Activated naive CD4-positive, alpha-beta T cell treated with anti-CD3 and anti-CD28 coated beads, Interleukin-2, amount 50 U/mL, for 72 hours (primary cell): ENCODE results near the gene UTF1. TPM values are rescaled to one million over a fixed set of nuclear protein-coding genes. Genes with fewer than 3 reads are reported as not detected.

Source experiments
- ATAC-seq, 2 donors: fragments of 150-1000 bp; cut with Tn5 transposase; 2 replicates each; pipeline ENCODE4 v1.10.0; 2021; ENCODE audit warnings: mild to moderate bottlenecking in 2 of 2, moderate library complexity in 2 of 2
- DNase-seq, 2 donors: peaks; one replicate each; pipeline ENCODE4 v3.0.0; 2021 to 2022; ENCODE audit warnings: low spot score in 2 of 2
- H3K27ac Mint-ChIP-seq, 2 donors: one replicate each; pipeline ENCODE4 v1.8.0; 2022; ENCODE audit warnings: mild to moderate bottlenecking in 2 of 2, mixed read lengths in 2 of 2
- H3K36me3 Mint-ChIP-seq, 2 donors: one replicate each; pipeline ENCODE4 v1.8.0; 2022; ENCODE audit warnings: mixed read lengths in 2 of 2
- H3K9me3 Mint-ChIP-seq, 2 donors: one replicate each; pipeline ENCODE4 v1.8.0; 2022; ENCODE audit warnings: mixed read lengths in 2 of 2
- total RNA-seq, 2 donors: library from RNA; stranded (reverse); gene quantifications; one replicate each; pipeline ENCODE4 v1.2.3, GENCODE V29; 2022

The UTF1 gene
- total RNA-seq, 2 donors from 2014 or later: not detected

DNA sequence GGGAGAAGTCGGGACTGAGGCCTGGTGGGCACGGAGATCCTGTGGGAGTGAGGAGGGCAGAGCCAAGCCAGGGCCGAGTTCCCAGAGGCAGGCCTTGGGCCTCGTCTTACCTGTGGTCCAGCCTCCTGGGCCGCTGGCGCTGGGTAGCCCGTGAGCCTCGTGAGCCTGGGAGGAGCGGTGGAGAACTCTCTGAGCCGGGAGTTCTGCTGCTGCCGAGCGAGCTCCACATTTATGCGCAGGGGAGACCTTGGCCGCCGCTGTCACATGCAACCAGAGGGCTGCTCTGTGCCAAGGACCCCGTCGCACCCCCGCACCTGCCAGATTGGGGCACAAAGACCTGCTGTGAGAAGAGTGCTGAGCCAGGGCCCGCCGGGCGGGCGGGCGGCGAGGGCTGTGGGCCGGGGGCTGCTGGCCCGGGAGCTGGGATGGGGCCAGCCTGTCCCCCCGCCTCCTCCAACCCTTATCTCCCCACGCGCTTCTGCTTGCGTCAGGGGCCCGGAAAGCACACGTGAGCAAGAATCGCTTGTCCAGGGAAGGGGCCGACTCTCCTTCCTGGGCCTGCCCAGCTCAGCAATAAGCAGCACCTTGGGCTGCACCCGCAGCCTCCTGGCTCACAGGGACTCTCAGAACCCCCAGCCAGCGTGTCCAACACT lies 17.8 kb downstream of the UTF1 start:
- no peak overlapping the region for H3K27ac Mint-ChIP-seq
- H3K9me3 Mint-ChIP-seq: no peaks in the 10 kb centered on the region
- DNase-seq: no peak
- no peaks in the 10 kb centered on the region for H3K36me3 Mint-ChIP-seq
- no peak for ATAC-seq

DNA sequence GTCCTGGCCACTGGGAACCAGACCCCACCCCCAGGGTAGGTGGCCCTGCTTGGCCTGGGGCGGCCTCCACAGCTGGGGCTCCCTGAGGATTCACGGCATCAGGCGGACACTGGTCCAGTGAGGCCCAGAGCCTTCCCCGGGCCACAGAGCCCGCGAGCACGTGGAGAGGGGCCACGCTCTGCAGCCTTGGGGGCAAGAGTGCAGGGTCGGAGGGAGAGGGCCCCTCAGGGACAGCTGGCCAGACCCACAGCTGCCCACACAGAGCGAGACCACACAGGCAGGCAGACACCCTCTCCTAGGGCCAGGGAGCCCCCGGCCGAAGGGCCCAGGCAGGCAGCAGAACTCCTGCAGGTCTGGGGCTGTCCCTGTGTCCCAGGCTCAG lies 18.3 kb downstream of the UTF1 start:
- no peaks in the 10 kb centered on the region for H3K9me3 Mint-ChIP-seq
- H3K27ac Mint-ChIP-seq: no peak overlapping the region
- DNase-seq: no peak
- no peaks in the 10 kb centered on the region for H3K36me3 Mint-ChIP-seq
- no peak for ATAC-seq

DNA sequence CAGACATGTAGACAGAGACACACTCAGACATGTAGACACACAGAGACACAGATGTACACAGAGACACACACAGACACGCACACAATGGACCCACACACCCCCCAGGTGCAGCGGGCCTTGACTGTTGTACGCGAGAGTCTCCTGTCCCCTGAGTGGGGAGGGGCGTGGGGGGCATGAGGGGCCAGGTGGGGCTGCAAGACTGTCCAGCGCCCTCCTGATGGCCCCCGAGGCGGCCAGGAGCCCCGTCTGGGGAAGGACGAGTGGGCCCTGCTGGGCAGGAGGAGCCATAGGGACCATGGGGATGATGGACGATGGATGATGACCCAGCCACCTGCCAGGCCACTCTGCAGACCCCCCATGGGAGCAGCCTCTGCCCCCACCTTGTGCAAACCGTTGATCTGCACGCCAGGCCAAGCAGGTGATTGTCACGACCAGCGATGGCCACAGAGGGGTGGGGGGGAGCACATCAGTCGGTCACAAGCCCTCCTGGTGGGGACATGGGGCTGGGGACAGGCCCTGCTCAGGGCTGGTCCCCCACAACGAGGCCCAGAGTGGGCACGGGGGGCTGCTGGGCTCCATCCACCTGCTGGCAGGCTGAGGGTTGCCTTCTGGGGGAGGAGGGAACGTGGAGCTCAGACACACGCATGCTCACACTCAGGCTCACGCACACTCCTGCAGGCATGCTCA lies 19.2 kb downstream of the UTF1 start:
- Mint-ChIP-seq H3K9me3 (no peaks in the 10 kb centered on the region), H3K27ac (no peak overlapping the region), H3K36me3 (no peaks in the 10 kb centered on the region)
- no peak for DNase-seq
- ATAC-seq: no peak

DNA sequence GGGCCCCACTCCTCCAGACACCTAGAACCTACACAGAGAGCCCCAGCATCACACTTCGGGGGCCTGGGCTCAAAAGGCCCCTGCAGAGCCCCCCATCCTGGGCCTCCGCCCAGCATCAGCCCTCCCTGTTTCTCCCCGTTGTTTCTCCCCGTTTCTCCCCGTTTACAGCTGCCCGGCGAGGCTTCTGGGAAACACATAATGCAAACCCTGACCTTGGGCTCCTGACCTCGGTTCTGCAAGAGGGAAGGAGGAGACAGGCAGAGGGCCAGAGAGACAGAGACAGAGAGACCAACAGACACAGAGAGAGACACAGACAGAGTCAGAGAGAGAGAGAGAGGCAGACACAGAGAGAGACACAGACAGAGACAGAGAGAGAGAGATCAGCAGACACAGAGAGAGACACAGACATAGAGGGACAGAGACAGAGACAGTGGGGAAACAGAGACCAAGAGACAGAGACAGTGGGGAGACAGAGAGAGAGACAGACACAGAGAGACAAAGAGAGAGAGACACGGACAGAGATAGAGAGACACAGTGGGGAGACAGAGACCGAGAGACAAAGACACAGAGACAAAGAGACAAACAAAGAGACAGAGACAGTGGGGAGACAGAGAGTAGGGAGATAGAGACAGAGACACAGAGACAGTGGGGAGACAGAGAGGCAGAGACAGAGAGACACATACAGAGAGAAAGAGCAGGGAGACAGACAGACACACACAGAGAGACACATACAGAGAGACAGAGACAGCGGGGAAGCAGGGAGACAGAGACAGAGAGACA lies 20.1 kb downstream of the UTF1 start:
- DNase-seq: no peak
- H3K9me3 Mint-ChIP-seq: no peaks in the 10 kb centered on the region
- ATAC-seq: no peak
- H3K36me3 Mint-ChIP-seq: no peaks in the 10 kb centered on the region
- H3K27ac Mint-ChIP-seq: peak overlapping the region; percentile 34 to 75

DNA sequence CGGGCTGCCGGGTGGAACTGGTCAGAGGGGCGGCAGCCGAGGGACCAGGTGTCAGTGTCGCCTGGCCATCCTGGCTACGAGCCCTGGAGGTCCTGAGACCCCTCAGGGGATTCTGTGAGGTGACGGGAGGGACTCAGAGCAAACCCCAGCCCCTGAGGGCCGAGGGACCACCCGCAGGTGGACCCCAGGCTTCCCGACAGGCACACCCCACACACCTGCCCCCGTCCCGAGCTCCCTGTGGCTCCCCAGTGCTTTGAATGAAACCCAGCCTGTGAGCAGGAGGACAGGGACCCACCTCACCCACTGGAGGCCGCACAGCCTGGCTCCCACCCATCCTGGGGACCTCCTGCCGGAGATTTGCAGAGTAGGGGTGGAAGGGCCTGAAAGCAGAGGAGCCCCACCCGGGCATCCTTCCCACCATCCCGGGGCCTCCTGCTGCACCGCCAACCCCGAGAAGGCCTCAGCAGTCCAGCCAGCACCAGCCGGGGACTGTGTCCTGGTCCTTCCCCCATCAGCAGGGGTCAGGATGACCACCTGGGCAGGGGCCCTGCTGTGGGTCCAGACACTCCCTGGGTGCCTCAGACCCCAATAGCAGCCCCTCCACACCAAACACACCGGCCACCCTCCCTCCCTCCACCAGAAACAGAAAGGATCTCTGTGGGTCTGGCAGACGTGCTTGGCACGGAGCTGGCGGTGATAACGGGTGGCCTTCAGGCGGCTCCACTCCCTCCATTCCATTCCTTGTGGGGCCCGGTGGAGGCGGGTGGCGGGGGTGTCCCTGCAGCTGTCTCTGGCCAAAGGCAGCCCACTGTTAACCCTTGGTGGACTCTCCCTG lies 21.6 kb downstream of the UTF1 start:
- H3K9me3 Mint-ChIP-seq: no peaks in the 10 kb centered on the region
- DNase-seq: no peak
- no peak for ATAC-seq
- no peak overlapping the region for H3K27ac Mint-ChIP-seq
- H3K36me3 Mint-ChIP-seq: no peaks in the 10 kb centered on the region

DNA sequence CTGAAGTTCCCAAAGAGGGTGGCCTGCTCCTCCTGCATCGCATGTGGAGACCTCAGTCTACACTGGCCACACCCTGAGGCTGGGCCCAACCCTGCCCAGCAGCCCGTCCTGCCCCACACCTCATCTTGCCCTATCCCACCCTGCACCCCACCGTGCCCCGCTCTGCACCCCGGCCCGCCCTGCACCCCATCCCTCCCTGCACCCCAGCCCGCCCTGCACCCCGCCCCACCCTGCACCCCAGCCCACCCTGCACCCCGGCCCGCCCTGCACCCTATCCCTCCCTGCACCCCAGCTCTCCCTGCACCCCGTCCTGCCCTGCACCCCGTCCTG lies 22.2 kb downstream of the UTF1 start:
- no peaks in the 10 kb centered on the region for H3K9me3 Mint-ChIP-seq
- DNase-seq (no peak), ATAC-seq (no peak)
- H3K27ac Mint-ChIP-seq: no peak overlapping the region
- no peaks in the 10 kb centered on the region for H3K36me3 Mint-ChIP-seq

DNA sequence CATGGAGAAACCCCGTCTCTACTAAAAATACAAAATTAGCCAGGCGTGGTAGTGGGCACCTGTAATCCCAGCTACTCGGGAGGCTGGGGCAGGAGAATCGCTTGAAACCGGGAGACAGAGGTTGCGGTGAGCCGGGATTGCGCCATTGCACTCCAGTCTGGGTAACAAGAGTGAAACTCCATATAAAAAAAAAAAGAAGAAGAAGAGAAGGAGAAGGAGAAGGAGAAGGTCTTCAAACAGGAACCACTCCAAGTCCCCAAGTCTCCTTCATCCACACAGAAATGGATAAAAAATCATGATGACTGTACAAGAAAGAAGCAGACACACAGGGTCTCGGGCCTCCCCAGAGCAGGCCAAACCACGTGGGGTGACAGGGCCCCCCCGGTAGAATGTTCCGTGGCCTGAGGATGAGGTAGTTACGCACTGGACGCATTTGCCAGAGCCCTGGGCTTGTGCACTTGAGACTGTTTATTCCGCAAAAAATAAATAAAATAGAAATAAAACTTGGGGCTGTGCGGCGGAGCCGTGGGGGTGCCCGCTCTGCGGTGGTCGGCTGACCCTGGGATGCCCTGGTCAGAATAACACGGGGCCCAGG lies 23.4 kb downstream of the UTF1 start:
- Mint-ChIP-seq H3K36me3 (no peaks in the 10 kb centered on the region), H3K27ac (no peak overlapping the region), H3K9me3 (no peaks in the 10 kb centered on the region)
- ATAC-seq (no peak), DNase-seq (no peak)

DNA sequence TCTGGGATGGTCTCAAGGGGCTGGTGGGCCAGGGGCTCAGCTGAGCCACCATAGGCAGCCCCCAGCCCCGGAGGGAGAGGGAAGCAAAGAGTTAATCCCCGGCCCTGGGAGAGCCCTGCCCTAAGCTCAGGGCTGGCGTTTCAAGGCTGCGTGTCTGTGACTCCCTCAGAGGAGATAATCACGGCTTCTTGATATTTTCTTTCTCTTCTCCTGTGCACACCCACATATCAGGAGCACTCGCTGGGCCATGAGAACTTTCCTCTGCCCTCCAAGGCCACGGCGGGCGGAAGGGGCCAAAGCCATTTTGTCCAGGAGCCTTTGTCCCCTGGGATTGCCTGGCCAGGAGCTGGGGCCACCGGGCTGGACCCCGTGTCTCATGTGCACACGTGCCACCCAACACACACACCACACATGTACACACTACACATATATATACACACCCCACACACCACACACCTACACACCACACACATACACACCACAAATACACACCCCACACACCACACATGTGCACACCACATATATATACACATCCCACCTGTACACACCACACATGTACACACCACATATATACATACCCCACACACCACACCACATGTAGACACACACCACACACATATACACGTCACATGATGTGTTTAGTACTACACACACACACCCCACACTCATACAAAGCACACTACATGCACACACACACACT lies 24.6 kb downstream of the UTF1 start:
- H3K36me3 Mint-ChIP-seq: no peaks in the 10 kb centered on the region
- no peaks in the 10 kb centered on the region for H3K9me3 Mint-ChIP-seq
- peak overlapping the region in 1 of 2 donors; percentile 0 for H3K27ac Mint-ChIP-seq
- no peak for DNase-seq
- ATAC-seq: no peak

DNA sequence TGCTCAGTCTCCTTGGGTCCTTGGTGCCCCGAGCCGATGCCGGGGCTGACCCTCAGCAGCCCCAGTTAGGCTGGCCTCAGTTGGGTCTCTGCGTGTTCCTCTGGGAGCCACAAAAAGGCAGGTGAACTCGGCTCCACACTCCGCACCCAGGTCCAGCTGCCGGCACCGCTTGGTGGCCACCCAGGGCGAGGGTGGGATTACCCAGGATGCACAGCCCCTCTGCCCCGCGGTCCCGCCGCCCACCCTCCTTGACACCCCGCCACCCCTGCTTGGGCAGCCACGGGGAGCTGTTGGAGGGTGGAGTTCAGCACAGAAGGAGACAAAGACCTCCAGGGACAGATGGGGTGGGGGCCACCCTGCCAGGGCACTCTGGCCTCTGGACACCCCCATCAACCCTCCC lies 25.3 kb downstream of the UTF1 start:
- DNase-seq (no peak), ATAC-seq (no peak)
- Mint-ChIP-seq H3K27ac (no peak overlapping the region), H3K36me3 (no peaks in the 10 kb centered on the region), H3K9me3 (no peaks in the 10 kb centered on the region)

DNA sequence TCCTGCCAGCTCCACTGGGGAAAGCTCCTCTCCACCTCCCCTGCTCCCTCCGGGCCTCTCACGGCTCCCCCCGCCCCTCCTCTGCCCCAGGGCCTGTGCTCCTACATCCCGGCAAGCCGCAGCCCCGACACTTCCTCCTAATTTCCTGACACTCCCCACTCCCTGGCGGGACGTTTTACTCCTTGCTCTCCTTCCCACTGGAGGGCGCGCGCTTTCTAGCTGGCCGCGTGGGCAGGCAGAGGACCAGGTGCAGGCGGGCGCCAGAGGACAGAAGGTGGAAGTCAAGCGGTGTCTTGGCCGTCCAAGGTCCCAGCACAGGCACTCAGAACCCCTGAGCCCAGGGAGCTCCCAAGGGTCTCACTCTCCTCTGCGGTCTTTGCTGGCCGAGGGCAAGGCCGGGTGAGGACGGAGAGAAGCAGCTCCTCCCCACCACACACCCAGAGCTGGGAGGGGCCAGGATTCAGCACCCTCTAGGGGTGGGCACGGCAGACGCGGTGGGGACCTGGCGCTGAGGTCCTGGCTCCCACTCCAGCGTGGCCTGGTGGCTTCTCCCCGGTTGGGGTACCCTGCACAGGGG lies 27.6 kb downstream of the UTF1 start:
- ATAC-seq (no peak), DNase-seq (no peak)
- Mint-ChIP-seq H3K36me3 (no peaks in the 10 kb centered on the region), H3K27ac (peak overlapping the region; percentile 82 to 90), H3K9me3 (no peaks in the 10 kb centered on the region)

DNA sequence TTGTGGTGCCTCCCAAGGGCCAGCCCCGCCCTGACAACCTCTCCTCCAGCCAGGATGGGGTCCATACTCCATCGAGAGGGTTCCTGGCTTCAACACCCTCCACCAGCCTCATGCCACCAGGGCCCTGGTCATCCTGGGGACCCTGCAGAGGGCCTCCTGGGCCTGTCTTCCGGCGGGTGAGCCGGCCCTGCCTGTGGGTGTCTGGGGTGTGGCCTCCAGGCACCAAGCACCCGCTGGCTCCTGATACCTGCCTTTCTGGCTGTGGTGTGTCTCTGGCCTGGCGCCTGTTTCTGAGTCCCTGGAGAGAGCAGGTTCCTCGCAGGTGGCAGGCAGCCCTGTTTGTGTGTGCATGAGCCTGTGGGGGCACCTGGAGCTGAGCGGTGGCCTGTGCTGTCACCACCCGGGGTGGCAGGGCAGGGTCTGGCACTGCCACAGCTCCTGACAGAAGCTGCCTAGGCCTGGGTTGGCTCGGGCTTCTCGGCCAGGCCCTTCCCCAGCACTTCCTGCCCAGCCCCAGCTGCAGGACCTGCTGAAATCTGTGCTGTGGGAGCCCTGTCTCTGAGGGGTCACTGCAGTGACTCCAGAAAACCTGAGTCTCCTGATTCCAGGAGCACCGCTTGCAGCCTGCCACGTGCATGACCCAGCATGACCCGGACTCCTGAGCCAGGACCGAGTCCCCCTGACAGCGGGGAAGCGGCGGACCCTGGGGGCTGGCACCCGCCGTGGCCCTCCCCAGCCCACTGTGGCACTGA lies 28.2 kb downstream of the UTF1 start:
- no peaks in the 10 kb centered on the region for H3K36me3 Mint-ChIP-seq
- DNase-seq (peak; percentile 36 to 70), ATAC-seq (no peak)
- peak overlapping the region in 1 of 2 donors; percentile 82 for H3K27ac Mint-ChIP-seq
- H3K9me3 Mint-ChIP-seq: no peaks in the 10 kb centered on the region

DNA sequence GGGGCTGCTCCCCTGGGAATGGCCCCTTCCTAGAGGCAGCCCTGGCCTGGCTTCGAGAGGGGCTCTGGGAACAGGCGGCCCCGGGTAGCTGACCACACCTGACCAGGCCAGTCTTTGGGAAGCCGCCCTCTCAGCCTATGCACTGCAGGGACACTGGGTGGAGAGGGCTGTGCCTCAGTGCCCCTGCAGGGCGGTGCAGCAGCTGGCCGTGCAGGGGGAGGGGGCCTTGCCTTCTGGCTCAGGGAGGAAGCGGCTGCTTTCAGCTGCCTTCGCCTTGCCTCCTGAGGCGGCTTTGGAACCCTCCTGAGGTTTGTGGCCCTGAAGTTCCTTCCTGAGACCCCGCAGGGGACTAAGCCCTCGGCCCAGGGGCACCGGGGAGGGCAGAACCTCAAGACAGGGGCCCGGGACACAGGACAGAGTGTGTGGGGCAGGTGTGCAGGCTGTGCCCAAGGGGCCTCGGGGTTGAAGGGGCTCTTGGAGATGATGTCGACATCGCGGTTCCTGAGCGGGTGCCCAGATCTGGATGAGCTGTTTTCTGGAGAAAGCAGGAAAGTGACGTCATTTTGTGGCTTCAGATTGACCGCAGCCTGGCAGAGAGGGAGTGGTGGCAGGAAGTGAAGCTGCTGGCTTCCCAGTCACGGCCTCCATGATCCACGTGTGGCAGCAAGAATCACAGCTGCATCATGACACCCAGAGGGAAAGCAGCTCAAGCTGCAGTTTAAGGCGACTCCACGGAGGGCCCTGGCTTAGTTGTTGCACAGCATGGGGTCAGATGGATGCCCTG lies 29.0 kb downstream of the UTF1 start:
- Mint-ChIP-seq H3K9me3 (no peaks in the 10 kb centered on the region), H3K36me3 (no peaks in the 10 kb centered on the region), H3K27ac (peak overlapping the region; percentile 13 to 63)
- DNase-seq (peak; percentile 73 to 93), ATAC-seq (peak; percentile 68 to 76)

DNA sequence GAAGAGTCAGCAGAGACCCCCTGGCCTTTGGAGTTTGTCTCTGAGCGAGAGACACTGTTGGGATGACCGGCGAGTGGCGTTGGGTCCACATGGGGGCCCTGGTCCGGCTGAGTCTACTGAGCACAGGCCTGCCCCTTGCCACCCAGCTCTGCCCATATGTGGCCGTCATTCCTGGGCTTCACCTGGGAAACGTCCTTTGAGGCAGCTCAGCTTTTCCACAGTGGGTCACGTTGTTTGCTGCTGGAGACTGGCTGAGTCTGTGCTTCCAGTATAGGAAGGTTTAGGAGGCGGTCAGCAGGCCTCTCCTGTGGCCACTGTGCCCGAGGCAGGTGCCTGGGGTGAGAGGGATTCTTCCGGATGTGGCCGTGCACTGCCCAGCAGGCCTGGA lies 29.6 kb downstream of the UTF1 start:
- ATAC-seq: peak; percentile 2 to 3
- Mint-ChIP-seq H3K9me3 (no peaks in the 10 kb centered on the region), H3K36me3 (no peaks in the 10 kb centered on the region)

DNA sequence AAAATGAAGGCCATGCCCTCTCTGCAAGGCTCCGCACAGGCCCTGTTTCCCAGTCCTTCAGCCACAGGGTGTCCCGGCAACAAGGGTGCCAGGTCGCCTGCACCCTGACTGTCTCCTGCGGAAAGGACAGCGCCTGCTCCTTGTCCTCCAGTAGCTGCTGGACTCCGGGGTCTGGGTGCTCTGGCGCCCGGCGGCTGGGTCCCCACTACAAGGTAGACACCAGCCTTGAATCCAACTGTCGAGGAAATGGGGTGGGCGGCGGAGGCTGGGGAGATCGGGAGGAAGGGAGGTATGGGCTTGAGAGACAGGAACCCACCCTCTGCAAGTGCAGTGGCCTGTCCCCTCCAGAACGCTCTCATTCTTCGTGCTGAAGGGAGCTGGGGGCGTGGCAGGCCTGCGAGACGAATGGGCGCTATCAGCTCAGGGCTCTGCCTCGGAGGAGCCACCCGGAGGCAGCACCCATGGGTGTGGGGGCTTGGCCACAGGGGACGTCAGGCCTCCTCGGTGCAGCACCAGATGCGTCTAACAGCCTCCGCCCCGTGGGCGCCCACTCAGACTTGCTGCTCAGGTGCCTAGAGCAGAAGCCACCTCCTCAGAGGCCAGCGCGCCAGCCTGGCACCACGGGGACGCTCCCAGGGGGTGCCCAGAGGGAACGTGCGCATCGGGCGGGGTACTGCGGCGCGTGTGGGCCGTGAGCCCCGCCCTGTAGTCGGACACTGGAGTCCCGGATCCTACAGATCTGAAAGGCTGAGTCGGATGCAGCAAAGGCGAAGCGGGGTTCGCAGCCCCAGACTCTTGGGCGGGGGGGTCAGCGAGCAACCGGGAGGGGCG lies 31.1 kb downstream of the UTF1 start:
- ATAC-seq (peak; percentile 53 to 67), DNase-seq (peak; percentile 64 to 88)
- peak overlapping the region; percentile 29 to 63 for H3K27ac Mint-ChIP-seq
- H3K9me3 Mint-ChIP-seq: no peaks in the 10 kb centered on the region
- no peaks in the 10 kb centered on the region for H3K36me3 Mint-ChIP-seq

More for the DNA sequence above, 29.6 kb downstream of the UTF1 start:
- peak overlapping the region in 1 of 2 donors; percentile 63 for H3K27ac Mint-ChIP-seq
- no peak for DNase-seq
